Suppressor macrophage (primary cell): ENCODE results near the gene SOS1.
"Not testable (repeated sequence)": the region's sequence is repeated elsewhere in the genome, so short reads cannot be mapped to it uniquely, and the experiment has no call there.

ENCODE experiments used
- DNase-seq, 4 experiments: peaks; one replicate each; pipeline ENCODE4 v3.0.0-alpha.2; 2020 to 2022

Gene SOS1

DNA sequence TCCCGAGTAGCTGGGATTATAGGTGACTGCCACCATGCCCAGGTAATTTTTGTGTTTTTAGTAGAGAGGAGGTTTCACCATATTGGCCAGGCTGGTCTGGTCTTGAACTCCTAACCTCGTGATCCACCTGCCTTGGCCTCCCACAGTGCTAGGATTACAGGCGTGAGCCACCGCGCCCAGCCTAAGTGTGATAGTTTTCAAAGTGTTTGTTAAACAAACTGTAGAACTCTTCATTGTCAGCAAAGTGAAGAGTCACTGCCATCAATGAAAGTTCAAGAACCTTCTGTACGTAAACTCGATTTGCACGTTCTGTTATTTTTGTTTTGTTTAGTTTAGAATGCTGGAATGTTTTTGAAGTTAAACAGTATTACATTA lies 18.0 kb upstream of the SOS1 start:
- DNase-seq, result no peak

DNA sequence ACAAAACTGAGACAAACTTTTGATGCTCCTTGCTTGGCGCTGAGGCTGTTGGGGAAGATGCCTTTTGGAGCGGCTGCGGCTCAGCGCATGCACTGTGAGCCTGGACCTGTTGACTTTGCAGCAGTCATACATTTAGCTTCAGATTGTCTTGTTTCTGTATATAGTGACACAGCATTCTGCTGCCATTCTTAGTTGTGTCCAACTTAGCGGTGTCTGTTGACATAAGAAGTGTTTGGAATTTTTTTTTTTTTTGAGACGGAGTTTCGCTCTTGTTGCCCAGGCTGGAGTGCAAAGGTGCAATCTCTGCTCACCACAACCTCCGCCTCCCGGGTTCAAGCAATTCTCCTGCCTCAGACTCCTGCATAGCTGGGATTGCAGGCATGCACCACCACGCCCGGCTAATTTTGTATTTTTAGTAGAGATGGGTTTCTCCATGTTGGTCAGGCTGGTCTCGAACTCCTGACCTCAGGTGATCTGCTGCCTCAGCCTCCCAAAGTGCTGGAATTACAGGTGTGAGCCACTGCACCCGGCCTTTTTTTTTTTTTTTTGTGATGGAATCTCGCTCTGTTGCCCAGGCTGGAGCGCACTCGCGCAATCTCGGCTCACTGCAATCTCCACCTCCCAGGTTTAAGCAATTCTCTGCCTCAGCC lies 17.5 kb upstream of the SOS1 start:
- not testable (repeated sequence) for DNase-seq

DNA sequence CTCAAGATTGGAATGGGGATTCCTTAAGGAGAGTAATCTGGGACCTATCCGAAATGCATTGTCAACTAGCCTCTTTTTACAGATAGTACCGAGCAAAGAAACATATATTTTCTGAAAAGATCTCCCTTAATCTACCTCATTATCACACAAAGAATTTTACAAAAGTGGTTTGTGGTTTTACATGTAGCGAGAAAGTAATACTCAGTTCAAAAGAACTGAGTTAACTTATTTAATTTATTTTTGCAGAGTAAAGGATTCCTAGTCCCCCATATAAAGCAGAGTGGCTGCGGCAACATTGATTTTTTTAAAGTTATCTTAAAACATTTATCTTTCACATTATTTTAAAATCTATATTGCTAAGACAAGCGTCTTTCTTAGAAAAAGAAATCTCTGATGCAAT lies 15.9 kb upstream of the SOS1 start:
- no peak for DNase-seq

DNA sequence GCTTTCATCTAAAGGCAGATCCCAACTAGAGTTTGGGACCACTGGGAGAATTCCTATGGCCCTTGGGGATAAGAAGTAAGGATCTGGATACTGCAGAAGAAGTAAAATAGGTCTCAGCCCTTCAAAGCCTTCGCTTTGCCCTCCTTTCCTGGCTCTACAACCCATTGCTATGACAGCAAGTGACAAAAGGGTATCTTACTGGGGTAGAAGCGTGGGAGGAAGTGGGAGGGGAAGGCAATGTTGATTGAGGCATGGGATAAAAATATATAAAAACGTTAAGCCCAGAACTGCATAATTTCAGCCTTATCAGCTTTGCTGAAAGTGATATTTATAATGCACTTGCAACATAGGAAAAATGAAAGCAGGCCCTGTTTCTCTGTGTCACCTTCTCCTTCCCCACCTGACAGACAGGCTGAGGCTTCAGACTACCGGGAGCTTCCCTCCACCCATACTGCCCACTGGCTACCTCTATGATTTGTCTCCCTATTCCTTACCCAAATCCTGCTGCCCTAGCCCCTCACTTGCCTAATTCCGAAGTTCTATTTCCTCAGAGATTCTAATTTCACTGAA lies 14.9 kb upstream of the SOS1 start:
- peak in 2 of 4 experiments; percentile 19 to 22 for DNase-seq

DNA sequence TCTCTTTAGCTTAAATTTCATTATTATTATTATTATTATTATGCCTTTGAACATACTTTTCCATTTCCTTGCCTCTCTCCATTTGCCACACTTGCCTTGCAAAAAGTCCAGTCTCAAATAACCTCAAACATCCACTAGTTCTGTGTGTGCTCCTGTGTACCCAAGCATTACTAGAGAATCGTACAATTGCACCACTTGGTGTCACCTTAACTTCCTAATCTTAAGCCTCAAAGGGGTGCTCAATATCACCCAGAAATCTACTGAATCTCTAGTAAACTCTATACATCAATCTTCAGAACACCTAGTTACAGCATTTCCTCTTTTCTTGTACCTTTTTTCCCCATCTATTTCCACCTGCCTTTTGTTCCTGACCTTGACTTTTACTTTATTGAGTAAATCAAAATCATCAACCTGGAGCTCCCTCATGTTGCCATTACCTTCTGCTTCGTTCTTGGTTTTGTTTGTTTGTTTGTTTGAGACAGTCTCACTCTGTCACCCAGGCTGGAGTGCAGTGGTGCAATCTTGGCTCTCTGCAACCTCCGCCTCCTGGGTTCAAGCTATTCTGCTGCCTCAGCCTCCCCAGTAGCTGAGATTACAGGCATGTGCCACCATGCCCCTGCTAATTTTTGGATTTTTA lies 12.5 kb upstream of the SOS1 start:
- no peak for DNase-seq

DNA sequence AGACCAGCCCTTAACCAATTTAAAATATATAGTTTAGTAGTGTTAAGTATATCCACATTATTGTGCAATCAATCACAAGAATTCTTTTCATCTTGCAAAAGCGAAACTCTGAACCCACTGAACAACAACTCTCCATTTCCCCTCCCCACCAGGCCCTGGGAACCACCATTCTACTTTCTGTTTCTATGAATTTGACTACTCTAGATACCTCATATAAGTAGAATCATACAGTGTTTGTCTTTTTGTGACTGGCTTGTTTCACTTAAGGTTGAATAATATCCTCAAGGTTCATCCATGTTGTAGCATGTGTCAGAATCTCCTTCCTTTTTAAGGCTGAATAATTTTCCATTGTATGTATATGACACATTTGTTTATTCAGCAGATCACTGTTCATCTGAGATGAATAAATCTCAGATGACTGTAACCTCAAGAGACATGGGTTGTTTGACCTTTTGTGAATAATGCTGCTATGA lies 8.1 kb upstream of the SOS1 start:
- DNase-seq, result peak; percentile 60 to 85 (median 72)

DNA sequence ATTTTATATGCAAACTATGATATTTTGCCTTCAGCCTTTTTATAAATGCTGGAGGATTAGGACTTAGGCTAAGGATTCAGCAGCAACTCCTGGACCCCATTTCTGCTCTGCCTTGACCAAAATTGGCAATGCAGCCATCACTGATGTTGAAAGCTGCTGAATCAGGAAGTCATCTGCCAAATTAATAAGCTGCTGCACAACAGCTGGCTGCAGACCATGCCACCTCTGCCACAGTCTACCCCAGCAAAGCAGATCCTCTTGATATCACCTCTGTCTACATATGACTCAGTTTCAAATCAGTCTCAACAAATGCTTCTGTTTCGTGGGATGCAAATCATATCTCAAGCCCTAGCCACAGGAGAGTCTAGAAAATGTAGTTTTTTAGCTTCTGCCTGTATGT lies 7.1 kb upstream of the SOS1 start:
- DNase-seq, result peak; percentile 37 to 73 (median 67)

DNA sequence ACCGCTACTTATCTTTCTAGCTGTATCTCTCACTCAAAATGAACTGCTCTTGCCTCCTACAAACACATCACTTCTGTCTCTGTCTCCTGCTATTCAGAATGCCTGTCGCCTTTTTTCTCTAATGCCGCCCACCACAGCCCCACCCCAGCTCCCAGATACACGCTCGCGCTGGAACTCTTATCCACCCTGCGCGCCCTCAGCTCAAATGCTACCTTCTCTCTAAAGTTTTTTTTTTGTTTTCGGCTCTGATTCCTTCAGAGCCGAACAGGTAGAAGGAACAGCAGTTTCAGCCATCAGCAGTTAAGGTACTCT lies 3.9 kb upstream of the SOS1 start:
- DNase-seq, result peak in 3 of 4 experiments; percentile 53 to 57 (median 54)

DNA sequence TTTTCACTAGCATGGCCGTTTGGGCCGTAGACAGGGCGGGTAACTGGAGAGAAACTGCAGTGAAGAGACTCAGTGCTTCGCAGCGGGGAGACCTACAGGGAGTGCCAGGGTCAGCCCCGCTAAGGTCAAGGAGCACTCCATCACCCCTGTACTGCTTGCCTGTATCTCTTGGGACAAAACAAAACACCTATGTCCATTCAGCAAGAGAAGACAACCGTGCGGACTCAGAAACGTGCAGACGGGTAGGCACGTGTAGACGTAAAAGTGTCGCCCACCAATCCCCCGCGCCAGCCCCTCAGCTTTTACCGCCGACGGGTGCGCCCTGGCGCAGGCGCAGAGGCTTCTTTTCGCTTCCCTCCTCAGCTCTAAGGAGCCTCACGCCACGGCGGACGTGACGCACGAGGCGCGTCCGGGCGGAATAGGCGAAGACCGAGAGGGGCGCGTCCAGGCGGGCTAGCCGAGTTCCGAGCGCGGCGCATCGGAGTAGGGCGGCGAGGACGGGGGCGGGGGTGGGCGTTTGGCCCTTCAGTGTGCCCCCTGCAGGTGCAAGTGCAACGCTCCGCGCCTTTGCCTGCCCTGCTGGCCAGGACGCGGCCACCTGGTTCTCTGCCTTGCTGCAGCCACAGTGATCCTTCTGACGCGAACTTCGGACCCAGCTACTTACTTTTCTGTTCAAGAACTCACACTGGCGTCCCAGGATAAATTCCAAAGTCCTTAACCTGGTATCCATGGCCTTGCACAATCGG lies 3.3 kb upstream of the SOS1 start:
- DNase-seq, result peak; percentile 95 to 98 (median 98)

DNA sequence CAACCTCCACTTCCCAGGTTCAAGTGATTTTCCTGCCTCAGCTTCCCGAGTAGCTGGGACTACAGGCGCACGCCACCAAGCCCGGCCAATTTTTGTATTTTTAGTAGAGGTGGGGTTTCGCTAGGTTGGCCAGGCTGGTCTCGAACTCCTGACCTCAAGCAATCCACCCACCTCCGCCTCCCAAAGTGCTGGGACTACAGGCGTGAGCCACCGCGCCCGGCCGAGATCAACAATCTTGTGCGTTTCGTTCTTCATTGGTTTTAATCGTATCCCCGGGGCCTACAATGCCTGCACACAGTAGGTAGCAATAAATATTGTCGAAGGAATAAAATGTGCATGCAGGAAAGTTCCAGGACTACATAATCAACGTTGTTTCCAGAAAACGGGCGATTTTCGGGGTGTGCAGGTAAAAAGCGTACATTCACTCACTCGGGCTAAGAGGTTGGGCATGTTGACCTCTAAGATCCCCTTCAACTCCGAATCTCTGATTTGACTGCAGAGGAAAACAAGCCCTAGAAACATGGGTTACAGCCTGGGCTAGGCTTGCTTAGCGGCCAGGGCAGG lies 2.7 kb upstream of the SOS1 start:
- DNase-seq, result no peak

DNA sequence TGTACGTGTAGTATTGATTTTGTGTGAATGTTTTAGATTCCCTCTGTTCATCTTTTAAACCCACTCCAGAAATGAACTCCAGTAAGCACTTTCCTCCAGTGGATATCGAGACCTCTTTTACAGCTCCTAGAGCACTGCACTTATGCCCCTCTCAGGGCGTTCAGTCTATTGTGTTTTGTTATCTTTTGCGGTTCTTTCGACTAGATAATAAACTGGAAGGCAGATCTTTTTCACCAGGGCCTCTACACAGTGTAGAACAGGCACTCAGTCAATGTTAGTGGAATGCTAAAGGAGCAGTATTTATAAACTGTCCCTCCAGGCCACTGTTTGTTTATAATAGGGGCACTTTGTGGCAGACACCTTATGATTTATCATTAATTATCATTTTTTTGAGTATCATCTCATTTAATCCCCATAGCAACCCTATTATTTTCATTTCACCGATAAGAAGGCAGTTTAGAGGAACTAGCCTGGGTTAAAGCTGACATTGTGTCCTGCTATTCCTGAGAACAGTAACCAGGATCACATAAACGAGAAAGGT lies 742 bp upstream of the SOS1 start:
- DNase-seq, result no peak

DNA sequence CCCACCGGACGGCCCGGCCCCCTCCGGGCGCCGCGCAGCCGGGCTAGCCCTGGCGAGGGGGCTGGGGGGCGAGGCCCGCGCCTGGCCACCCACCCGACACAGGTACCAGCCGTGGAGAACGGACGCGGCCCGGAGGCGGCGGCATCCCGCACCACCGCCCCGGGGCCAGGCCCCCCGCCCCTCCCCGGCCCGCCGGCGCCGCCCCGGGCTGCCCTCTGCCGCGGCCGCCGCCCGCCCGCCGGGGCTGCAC lies 405 bp downstream of the SOS1 start:
- no peak for DNase-seq

DNA sequence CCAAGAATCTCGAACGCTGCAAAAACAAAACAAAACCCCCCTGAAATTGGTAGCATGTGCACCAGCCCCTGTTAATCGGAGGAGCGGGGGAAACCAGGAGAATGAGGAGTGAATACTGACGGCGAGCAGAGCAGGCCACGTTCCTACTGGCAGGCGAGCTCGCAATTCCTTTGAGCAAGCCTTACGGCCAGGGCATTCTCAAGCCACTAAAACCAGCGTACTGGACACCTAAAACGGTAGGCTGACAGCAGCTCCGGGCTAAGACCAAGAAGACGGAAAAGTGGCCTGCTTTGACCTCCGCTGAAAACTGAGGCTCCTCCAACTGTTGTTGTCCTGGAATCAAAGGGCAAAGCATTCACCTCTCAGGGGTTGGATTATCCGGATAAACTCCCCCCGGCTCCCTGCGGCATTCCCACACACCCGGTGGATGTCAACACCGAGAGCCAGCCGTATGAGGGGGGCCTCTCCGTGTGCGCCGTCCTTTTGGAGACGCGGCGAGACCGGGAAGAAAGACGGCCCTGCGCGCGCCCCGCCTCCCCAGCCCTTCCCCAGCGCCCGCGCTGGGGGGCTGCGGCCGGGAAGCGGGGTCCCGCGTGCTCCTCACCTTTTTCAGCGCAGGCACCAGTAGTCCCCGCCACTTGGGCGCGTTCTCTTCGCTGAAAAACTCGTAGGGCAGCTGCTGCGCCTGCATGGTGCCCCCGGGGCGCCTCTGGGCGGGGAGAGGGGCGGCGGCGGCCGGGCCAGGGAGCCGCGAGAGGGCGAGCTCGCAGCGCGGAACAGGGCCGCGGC lies 925 bp downstream of the SOS1 start:
- DNase-seq, result peak; percentile 60 to 90 (median 75)

DNA sequence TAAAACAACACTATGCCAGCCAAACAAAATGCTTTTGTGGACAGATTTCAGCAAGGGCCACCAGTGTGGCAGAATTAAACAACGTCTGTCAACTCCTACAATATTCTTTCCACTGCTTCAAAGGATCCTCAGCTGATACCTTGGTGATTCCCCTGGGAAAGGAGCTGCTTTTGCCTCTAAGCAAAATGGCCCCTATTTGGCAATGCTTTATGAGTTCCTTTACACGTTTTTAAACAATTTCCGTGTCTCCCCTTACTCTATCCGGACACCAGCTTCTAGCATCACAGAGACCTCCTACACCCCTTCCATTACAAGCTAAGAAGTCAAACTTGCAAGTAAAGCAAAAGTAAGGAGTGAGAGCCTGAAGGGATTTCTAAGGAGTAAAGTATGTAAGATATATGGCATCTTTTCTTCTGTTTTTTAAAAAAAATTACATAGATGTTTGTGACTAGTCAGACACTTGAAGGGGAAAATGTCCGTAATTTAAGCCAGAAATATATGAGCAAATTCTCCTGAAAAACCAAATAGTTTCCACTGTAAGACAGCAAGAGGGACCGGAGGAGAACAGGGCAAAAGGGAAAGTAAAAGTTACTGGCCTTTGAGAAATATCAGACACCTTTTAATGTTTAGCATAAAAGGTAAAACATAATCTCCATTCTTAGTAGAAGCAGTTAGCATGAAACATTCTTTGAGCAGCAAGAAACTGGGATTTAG lies 1.9 kb downstream of the SOS1 start:
- peak in 1 of 4 experiments; percentile 26 for DNase-seq

DNA sequence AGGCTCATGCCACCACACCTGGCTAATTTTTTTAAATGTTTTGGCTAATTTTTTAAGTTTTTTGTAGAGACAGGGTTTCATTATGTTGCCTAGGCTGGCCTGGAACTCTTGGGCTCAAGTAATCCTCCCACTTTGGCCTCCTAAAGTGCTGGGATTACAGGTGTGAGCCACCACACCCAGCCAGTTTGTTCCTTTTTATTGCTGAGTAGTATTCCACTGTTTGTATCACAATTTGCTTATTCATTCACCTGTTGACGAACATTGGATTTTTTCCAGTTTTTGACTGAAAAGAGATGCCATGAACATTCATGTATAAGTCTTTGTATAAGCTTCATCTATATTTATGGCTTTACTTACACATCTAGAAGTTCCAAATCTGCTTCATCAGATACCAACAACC lies 5.3 kb downstream of the SOS1 start:
- DNase-seq, result no peak

DNA sequence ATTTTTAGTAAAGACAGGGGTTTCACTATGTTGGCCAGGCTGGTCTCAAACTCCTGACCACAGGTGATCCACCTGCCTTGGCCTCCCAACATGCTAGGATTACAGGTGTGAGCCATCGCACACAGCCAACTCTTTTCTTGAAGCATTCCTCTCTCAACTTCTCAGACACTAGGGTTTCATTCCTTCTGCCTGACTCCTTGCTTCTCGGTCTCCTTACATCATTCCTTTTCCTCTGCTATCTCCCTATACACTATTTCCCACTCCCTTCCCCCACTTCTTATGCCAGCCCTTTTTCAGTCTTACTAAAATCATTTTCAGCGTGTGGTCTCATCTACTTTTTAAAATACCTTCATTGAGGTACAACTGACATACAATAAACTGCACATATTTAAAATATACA lies 6.1 kb downstream of the SOS1 start:
- no peak for DNase-seq

DNA sequence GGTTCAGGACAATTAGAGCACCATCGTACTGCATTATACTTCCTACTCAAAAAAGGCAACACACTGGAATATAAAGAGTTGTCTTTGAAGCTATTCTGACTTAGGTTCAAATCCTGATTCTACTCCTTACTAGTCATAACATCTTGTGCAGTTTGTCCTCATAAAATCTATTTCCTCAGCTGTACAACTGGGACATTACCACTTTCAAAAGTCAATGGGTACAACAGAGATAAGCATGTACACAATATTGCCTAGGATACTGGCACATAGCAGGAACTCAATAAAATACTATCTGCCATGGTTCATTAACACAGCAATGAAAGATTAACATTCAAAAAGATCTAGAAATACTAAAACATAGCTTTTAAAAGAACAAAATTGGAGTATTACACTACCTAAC lies 11.3 kb downstream of the SOS1 start:
- no peak for DNase-seq

DNA sequence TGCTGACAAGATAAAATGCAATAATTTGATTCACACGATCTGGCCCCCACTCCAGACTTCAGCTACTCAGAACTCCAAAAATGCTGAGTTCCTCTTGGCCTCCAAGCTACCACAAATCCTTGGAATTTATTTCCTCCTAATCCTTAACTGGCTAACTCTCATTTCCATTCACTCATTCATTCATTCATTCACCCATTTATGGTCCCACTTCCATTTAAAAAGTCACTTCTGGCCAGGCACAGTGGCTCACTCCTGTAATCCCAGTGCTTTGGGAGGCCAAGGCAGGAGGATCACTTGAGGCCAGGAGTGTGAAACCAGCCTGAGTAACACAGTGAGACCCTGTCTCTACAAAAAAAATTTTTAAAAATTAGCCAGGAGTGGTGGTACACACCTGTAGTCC lies 12.5 kb downstream of the SOS1 start:
- DNase-seq, result no peak

DNA sequence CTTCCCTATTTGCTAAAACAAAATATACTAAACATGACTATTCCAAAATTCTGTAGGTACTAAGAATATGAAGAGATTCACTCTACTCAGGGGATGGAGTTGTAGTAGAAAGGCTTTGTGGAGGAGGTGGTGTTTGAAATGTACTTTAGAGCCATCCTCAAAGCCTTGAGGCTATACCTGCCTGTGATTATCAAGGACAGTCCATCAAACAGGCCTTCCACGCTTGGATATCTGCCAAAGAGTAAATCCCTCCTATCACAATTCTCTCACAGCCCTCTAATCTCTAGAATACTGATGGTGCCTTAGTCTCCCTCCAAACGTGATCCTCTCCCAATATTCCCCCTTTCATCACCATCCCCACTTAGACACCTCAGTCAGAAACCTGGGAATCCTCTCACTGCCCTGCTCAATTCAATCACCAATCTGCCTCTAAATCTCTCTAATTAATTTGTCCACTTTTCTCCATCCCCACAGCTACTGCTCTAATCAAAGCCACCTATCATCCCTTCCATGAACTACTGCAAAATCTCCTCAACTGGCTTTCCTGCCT lies 13.1 kb downstream of the SOS1 start:
- DNase-seq, result no peak

DNA sequence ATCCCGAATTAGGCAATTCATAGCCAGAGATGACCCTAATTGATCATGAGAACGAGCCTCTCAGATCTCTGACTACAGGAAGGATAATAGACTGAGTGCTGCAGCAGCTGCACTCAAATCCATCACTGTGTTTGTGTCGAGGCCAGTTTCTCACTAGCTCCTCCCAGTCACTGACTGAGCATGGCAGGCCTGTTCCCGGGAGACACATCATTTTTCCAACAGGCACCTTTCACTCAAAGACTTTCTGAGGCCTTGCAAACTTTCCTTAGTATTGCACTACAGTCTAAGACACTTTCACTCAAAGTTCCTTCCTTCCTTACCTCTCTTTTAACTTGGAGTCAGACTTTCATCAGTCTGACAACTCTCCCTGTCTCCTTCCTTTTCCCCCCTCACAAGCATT lies 13.7 kb downstream of the SOS1 start:
- no peak for DNase-seq
